ENCODE measurements around the gene SMCHD1.

GRCh38 chr18:2847317-2848246 is 192.1 kb downstream of the SMCHD1 start:
- peak in 1 of 2 donors; percentile 20 for TF ChIP-seq POLR2A (IDR thresholded peaks at IDR 0.05)
- TF ChIP-seq CTCF (IDR thresholded peaks at IDR 0.05), result peak in 2 of 4 experiments; percentile 22 to 37

Measured in uterus (tissue), 2 donors.